HG02884 (cell line): ENCODE measurements around the gene TAGLN2.

Experiments used
- ATAC-seq: cut with Tn5 transposase; IDR thresholded peaks from one replicate; pipeline ENCODE4 v1.9.1; 2021; ENCODE audit warnings: mild to moderate bottlenecking, moderate library complexity; ENCODE audit not compliant: unreplicated experiment

The TAGLN2 gene

GRCh38 chr1:159924791-159925718, at the start of gene TAGLN2:
TAGLN2 (minus strand) TSS chr1:159925507; CDS start chr1:159920509, 4,998 bp downstream.
- peak; percentile 55 for ATAC-seq

- ATAC-seq, result no peak
Measured at GRCh38 chr1:159974350-159974965, 49.2 kb upstream of the TAGLN2 start.

- ATAC-seq, result no peak
Measured at GRCh38 chr1:159973350-159973940, 48.1 kb upstream of the TAGLN2 start.

GRCh38 chr1:159972443-159973205, 47.3 kb upstream of the TAGLN2 start:
- no peak for ATAC-seq

- ATAC-seq, result no peak
Measured at GRCh38 chr1:159970932-159971342, 45.6 kb upstream of the TAGLN2 start.

GRCh38 chr1:159968901-159969300, 43.6 kb upstream of the TAGLN2 start:
- no peak for ATAC-seq

GRCh38 chr1:159965263-159965662, 40.0 kb upstream of the TAGLN2 start:
- ATAC-seq, result no peak

- ATAC-seq, result no peak
Measured at GRCh38 chr1:159964144-159964543, 38.8 kb upstream of the TAGLN2 start.

GRCh38 chr1:159962176-159962575, 36.9 kb upstream of the TAGLN2 start:
- no peak for ATAC-seq

GRCh38 chr1:159961636-159962035, 36.3 kb upstream of the TAGLN2 start:
- no peak for ATAC-seq

- ATAC-seq, result no peak
Measured at GRCh38 chr1:159960721-159961381, 35.5 kb upstream of the TAGLN2 start.

- ATAC-seq, result peak; percentile 6
Measured at GRCh38 chr1:159959451-159959850, 34.1 kb upstream of the TAGLN2 start.

- ATAC-seq, result peak; percentile 84
Measured at GRCh38 chr1:159958719-159959380, 33.5 kb upstream of the TAGLN2 start.

- ATAC-seq, result no peak
Measured at GRCh38 chr1:159957824-159958268, 32.5 kb upstream of the TAGLN2 start.

GRCh38 chr1:159955456-159955855, 30.1 kb upstream of the TAGLN2 start:
- ATAC-seq, result no peak

GRCh38 chr1:159953536-159954515, 28.5 kb upstream of the TAGLN2 start, which contains the start of gene SLAMF9:
SLAMF9 (minus strand) TSS chr1:159954237; CDS start chr1:159954137, 100 bp downstream.
- ATAC-seq, result no peak

GRCh38 chr1:159952932-159953331, 27.6 kb upstream of the TAGLN2 start:
- no peak for ATAC-seq

GRCh38 chr1:159951551-159951950, 26.2 kb upstream of the TAGLN2 start:
- ATAC-seq, result no peak

- ATAC-seq, result no peak
Measured at GRCh38 chr1:159951016-159951415, 25.7 kb upstream of the TAGLN2 start.
